ENCODE data around the gene RBM47. TPM values are rescaled to one million over a fixed set of nuclear protein-coding genes. Genes with fewer than 3 reads are reported as not detected.

Gene RBM47
- total and polyA plus RNA-seq, 3 donors from 2014 or later = 17.8 to 95.1 (median 51.7) TPM

- intact Hi-C loops (cut with DNase I; ENCODE audit: low total_unique reads) = no loop called here
- no peaks in the 10 kb centered on the region for H3K4me1 ChIP-seq
- no peak for TF ChIP-seq POLR2A (IDR thresholded peaks at IDR 0.05)
- no peak for TF ChIP-seq CTCF (IDR thresholded peaks at IDR 0.05)
- WGBS, 2 donors = 91 to 96% methylated on average over 2 of the region's 2 CpGs
- no peak overlapping the region for H3K4me3 ChIP-seq
- H3K27me3 ChIP-seq = no peaks in the 10 kb centered on the region
- no peak overlapping the region for H3K27ac ChIP-seq
- H3K36me3 ChIP-seq (ENCODE audit: low read depth, missing control alignments) = no peaks in the 10 kb centered on the region
- H3K9me3 ChIP-seq = no peaks in the 10 kb centered on the region
- DNase-seq = no peak
These were observed 21.6 kb upstream of the RBM47 start for GRCh38 chr4:40651280-40651679.

- no peak for DNase-seq
- Histone ChIP-seq H3K27ac (no peak overlapping the region), H3K36me3 (ENCODE audit: low read depth, missing control alignments) (no peaks in the 10 kb centered on the region), H3K27me3 (no peaks in the 10 kb centered on the region), H3K9me3 (no peaks in the 10 kb centered on the region), H3K4me1 (no peaks in the 10 kb centered on the region), H3K4me3 (no peak overlapping the region)
- 79 to 86% methylated on average over 6 of the region's 6 CpGs for WGBS, 2 donors
- TF ChIP-seq POLR2A (IDR thresholded peaks at IDR 0.05) (no peak), CTCF (IDR thresholded peaks at IDR 0.05) (no peak)
- intact Hi-C loops (cut with DNase I; ENCODE audit: low total_unique reads) = no loop called here
These were observed 19.7 kb upstream of the RBM47 start for GRCh38 chr4:40649321-40649720.

GRCh38 chr4:40648742-40649281, 19.1 kb upstream of the RBM47 start:
- no peaks in the 10 kb centered on the region for H3K36me3 ChIP-seq (ENCODE audit: low read depth, missing control alignments)
- no peak for TF ChIP-seq POLR2A (IDR thresholded peaks at IDR 0.05)
- no peak for TF ChIP-seq CTCF (IDR thresholded peaks at IDR 0.05)
- no peak overlapping the region for H3K4me3 ChIP-seq
- no peaks in the 10 kb centered on the region for H3K27me3 ChIP-seq
- no peak overlapping the region for H3K27ac ChIP-seq
- H3K9me3 ChIP-seq = no peaks in the 10 kb centered on the region
- intact Hi-C loops (cut with DNase I; ENCODE audit: low total_unique reads) = no loop called here
- no peaks in the 10 kb centered on the region for H3K4me1 ChIP-seq
- WGBS, 2 donors = 79 to 85% methylated on average over 9 of the region's 9 CpGs
- DNase-seq = no peak

GRCh38 chr4:40648131-40648530, 18.5 kb upstream of the RBM47 start:
- TF ChIP-seq POLR2A (IDR thresholded peaks at IDR 0.05) (no peak), CTCF (IDR thresholded peaks at IDR 0.05) (no peak)
- H3K4me3 ChIP-seq = no peak overlapping the region
- no peak for DNase-seq
- no peaks in the 10 kb centered on the region for H3K27me3 ChIP-seq
- intact Hi-C loops (cut with DNase I; ENCODE audit: low total_unique reads) = no loop called here
- H3K4me1 ChIP-seq = no peaks in the 10 kb centered on the region
- H3K9me3 ChIP-seq = no peaks in the 10 kb centered on the region
- no peak overlapping the region for H3K27ac ChIP-seq
- H3K36me3 ChIP-seq (ENCODE audit: low read depth, missing control alignments) = no peaks in the 10 kb centered on the region

- no peak overlapping the region for H3K27ac ChIP-seq
- no peak for DNase-seq
- no peak for TF ChIP-seq CTCF (IDR thresholded peaks at IDR 0.05)
- no peak for TF ChIP-seq POLR2A (IDR thresholded peaks at IDR 0.05)
- H3K4me3 ChIP-seq = no peak overlapping the region
- no peaks in the 10 kb centered on the region for H3K36me3 ChIP-seq (ENCODE audit: low read depth, missing control alignments)
- no peaks in the 10 kb centered on the region for H3K4me1 ChIP-seq
- no peaks in the 10 kb centered on the region for H3K27me3 ChIP-seq
- H3K9me3 ChIP-seq = no peaks in the 10 kb centered on the region
- intact Hi-C loops (cut with DNase I; ENCODE audit: low total_unique reads) = no loop called here
These were observed 15.9 kb upstream of the RBM47 start for GRCh38 chr4:40645586-40645985.
